Mucosa of descending colon (tissue), 3 donors: ENCODE measurements around the gene LIMK1. TPM values are rescaled to one million over a fixed set of nuclear protein-coding genes. Genes with fewer than 3 reads are reported as not detected.

Experiments used
- ATAC-seq: fragments of 200-7000 bp; cut with Tn5 transposase; one replicate; pipeline ENCODE4 v1.9.1; 2020; ENCODE audit warnings: mild to moderate bottlenecking, moderate library complexity
- DNase-seq, 3 donors: peaks; one replicate each; pipeline ENCODE4 v3.0.0-alpha.2; 2020
- H3K36me3 ChIP-seq: fragments of 200-600 bp; one replicate; pipeline ENCODE4 v1.8.0; 2021; ENCODE audit warnings: low read depth, mild to moderate bottlenecking
- H3K4me1 ChIP-seq: fragments of 200-600 bp; one replicate; pipeline ENCODE4 v1.8.0; 2021; ENCODE audit warnings: low read depth, mild to moderate bottlenecking
- H3K4me3 ChIP-seq: fragments of 200-600 bp; one replicate; pipeline ENCODE4 v1.8.0; 2021; ENCODE audit warnings: mild to moderate bottlenecking
- H3K9me3 ChIP-seq: fragments of 200-600 bp; one replicate; pipeline ENCODE4 v1.8.0; 2021; ENCODE audit warnings: mild to moderate bottlenecking
- CTCF ChIP-seq: fragments of 200-600 bp; IDR thresholded peaks from one replicate; pipeline ENCODE4 v1.8.0; 2022; ENCODE audit warnings: antibody characterized with exemption, mild to moderate bottlenecking
- intact Hi-C, 2 donors: fragments of 100-400 bp; cut with DNase I in 1 of 2; cut with micrococcal nuclease in 1 of 2; formaldehyde crosslinking; loops; one replicate each; pipeline versions ENCODE4 v1.11.0 to v1.11.1; 2022; cut with DNase I, micrococcal nuclease
- long read RNA-seq, 2 donors: library from polyadenylated mRNA; unstranded; transcript quantifications; one replicate each; pipeline ENCODE4 v2.0.0, GENCODE V29; 2019 to 2021
- total RNA-seq, 3 donors: library from RNA; stranded (reverse); fragmentation: NEBNext Ultra II Directional in 2 of 3; extraction: Animal tissue kit (Norgen Biotek cat#: 25700) in 2 of 3; gene quantifications; one replicate each; pipeline versions ENCODE4 v1.2.1 to v1.2.4, GENCODE V29; 2021 to 2023
- donor health status: DM: no; HTN: no; CAD: no; lungs with moderate emphysema.
- donor health status: DM: no; HTN: no; CAD: no.
- donor health status: DM: no; HTN: yes; CAD: no.

Gene LIMK1
- 10 to 100 TPM; 12.0 to 15.6 (median 12.1) TPM for total RNA-seq
- long read RNA-seq, donor 1, partial matches to known transcripts = 0 of 3 reads
- long read RNA-seq, donor 1, other reads (novel, unspliced or antisense) = 2 of 3 reads
- long read RNA-seq, donor 2, partial matches to known transcripts = 1 of 1 reads
- long read RNA-seq, donor 2, other reads (novel, unspliced or antisense) = 0 of 1 reads

- Histone ChIP-seq H3K36me3 (no peaks in the 10 kb centered on the region), H3K4me1 (peaks cover 14% of the 10 kb centered on the region), H3K9me3 (no peaks in the 10 kb centered on the region), H3K4me3 (peak within 1 kb of the TSS; percentile 48)
- DNase-seq = peak; percentile 83 to 89 (median 85)
- intact Hi-C loops = loop anchor here in 1 of 2 donors (10.0 kb wide), 1 partner anchor 322 kb away; no protein-coding TSS in a partner anchor
- ATAC-seq = peak; percentile 95
- TF ChIP-seq CTCF = no peak
These were observed at the start of gene LIMK1 for GRCh38 chr7:74083117-74083876. TSS of gene LIMK1 (plus strand) at chr7:74083804. CDS start at chr7:74083991, 187 bp downstream.

GRCh38 chr7:74037609-74038008 is 46.0 kb upstream of the LIMK1 start:
- no peaks in the 10 kb centered on the region for H3K4me1 ChIP-seq
- no peaks in the 10 kb centered on the region for H3K9me3 ChIP-seq
- intact Hi-C loops = no loop called here
- DNase-seq (peak in 2 of 3 donors; percentile 23 to 43), ATAC-seq (peak; percentile 40)
- no peaks in the 10 kb centered on the region for H3K36me3 ChIP-seq
- TF ChIP-seq CTCF = no peak
- no peak overlapping the region for H3K4me3 ChIP-seq

- peak in 2 of 3 donors; percentile 34 to 37 for DNase-seq
- no peaks in the 10 kb centered on the region for H3K36me3 ChIP-seq
- H3K9me3 ChIP-seq = no peaks in the 10 kb centered on the region
- H3K4me3 ChIP-seq = no peak overlapping the region
- TF ChIP-seq CTCF = no peak
- no peaks in the 10 kb centered on the region for H3K4me1 ChIP-seq
- ATAC-seq = peak; percentile 13
- intact Hi-C loops = no loop called here
These were observed 45.2 kb upstream of the LIMK1 start for GRCh38 chr7:74038194-74038961.

GRCh38 chr7:74039337-74039736 is 44.3 kb upstream of the LIMK1 start:
- no peak for ATAC-seq
- TF ChIP-seq CTCF = no peak
- Histone ChIP-seq H3K9me3 (no peaks in the 10 kb centered on the region), H3K36me3 (no peaks in the 10 kb centered on the region), H3K4me3 (no peak overlapping the region), H3K4me1 (no peaks in the 10 kb centered on the region)
- DNase-seq = peak in 2 of 3 donors; percentile 17 to 40
- intact Hi-C loops = no loop called here

- intact Hi-C loops = no loop called here
- H3K4me1 ChIP-seq = no peaks in the 10 kb centered on the region
- no peak for ATAC-seq
These were observed 43.4 kb upstream of the LIMK1 start for GRCh38 chr7:74040101-74040790.

More at GRCh38 chr7:74040101-74040790, 43.4 kb upstream of the LIMK1 start:
- Histone ChIP-seq H3K9me3 (no peaks in the 10 kb centered on the region), H3K36me3 (no peaks in the 10 kb centered on the region), H3K4me3 (no peak overlapping the region)
- peak in 2 of 3 donors; percentile 10 to 33 for DNase-seq
- TF ChIP-seq CTCF = no peak
